ENCODE measurements around the gene UVSSA.

UVSSA gene

GRCh38 chr4:1375051-1375721 lies 28.2 kb downstream of the UVSSA start:
- no peak for TF ChIP-seq CTCF (conservative IDR thresholded peaks at IDR 0.05; ENCODE audit: low read depth, low read length)

GRCh38 chr4:1375761-1376322 lies 28.8 kb downstream of the UVSSA start:
- no peak for TF ChIP-seq CTCF (conservative IDR thresholded peaks at IDR 0.05; ENCODE audit: low read depth, low read length)
- no peak for DNase-seq (ENCODE audit: low read depth)
- no peak overlapping the region for H3K4me3 ChIP-seq (ENCODE audit: low read length)

More at GRCh38 chr4:1375051-1375721, 28.2 kb downstream of the UVSSA start:
- DNase-seq (ENCODE audit: low read depth) = no peak
- H3K4me3 ChIP-seq (ENCODE audit: low read length) = no peak overlapping the region

GRCh38 chr4:1376391-1376840 lies 29.4 kb downstream of the UVSSA start:
- H3K4me3 ChIP-seq (ENCODE audit: low read length) = no peak overlapping the region
- no peak for DNase-seq (ENCODE audit: low read depth)
- no peak for TF ChIP-seq CTCF (conservative IDR thresholded peaks at IDR 0.05; ENCODE audit: low read depth, low read length)

GRCh38 chr4:1376841-1377605 lies 30.0 kb downstream of the UVSSA start:
- no peak overlapping the region for H3K4me3 ChIP-seq (ENCODE audit: low read length)
- peak; percentile 21 for TF ChIP-seq CTCF (conservative IDR thresholded peaks at IDR 0.05; ENCODE audit: low read depth, low read length)
- DNase-seq (ENCODE audit: low read depth) = no peak

- no peak for DNase-seq (ENCODE audit: low read depth)
- no peak for TF ChIP-seq CTCF (conservative IDR thresholded peaks at IDR 0.05; ENCODE audit: low read depth, low read length)
- H3K4me3 ChIP-seq (ENCODE audit: low read length) = no peak overlapping the region
Measured at GRCh38 chr4:1377606-1378261, 30.7 kb downstream of the UVSSA start.

GRCh38 chr4:1378559-1379231 lies 31.7 kb downstream of the UVSSA start:
- H3K4me3 ChIP-seq (ENCODE audit: low read length) = no peak overlapping the region
- no peak for TF ChIP-seq CTCF (conservative IDR thresholded peaks at IDR 0.05; ENCODE audit: low read depth, low read length)
- no peak for DNase-seq (ENCODE audit: low read depth)

All from retinal pigment epithelial cell (primary cell).